LoVo (cell line): ENCODE results near the gene PPIG.
"Not testable (repeated sequence)": the region's sequence is repeated elsewhere in the genome, so short reads cannot be mapped to it uniquely, and the experiment has no call there.

ENCODE experiments used
- DNase-seq: peaks from one replicate; pipeline ENCODE4 v3.0.0-alpha.2; 2016; ENCODE audit warnings: low spot score

The PPIG gene

GRCh38 chr2:169584005-169584877, at the start of gene PPIG:
PPIG (plus strand) TSS chr2:169584351; CDS start chr2:169604042, 19,691 bp downstream.
- peak; percentile 91 for DNase-seq

GRCh38 chr2:169539460-169539859, 44.7 kb upstream of the PPIG start:
- not testable (repeated sequence) for DNase-seq

GRCh38 chr2:169540146-169540545, 44.0 kb upstream of the PPIG start:
- no peak for DNase-seq

- DNase-seq = no peak
These were observed 41.7 kb upstream of the PPIG start for GRCh38 chr2:169542433-169542832.

GRCh38 chr2:169546756-169547155, 37.4 kb upstream of the PPIG start:
- DNase-seq = no peak

GRCh38 chr2:169561364-169561763, 22.8 kb upstream of the PPIG start:
- DNase-seq = no peak

GRCh38 chr2:169562084-169562483, 22.1 kb upstream of the PPIG start:
- not testable (repeated sequence) for DNase-seq

- DNase-seq = no peak
These were observed 21.6 kb upstream of the PPIG start for GRCh38 chr2:169562519-169562918.

- no peak for DNase-seq
These were observed 18.5 kb upstream of the PPIG start for GRCh38 chr2:169565686-169566085.

GRCh38 chr2:169569948-169570347, 14.2 kb upstream of the PPIG start:
- no peak for DNase-seq

GRCh38 chr2:169570752-169571151, 13.4 kb upstream of the PPIG start:
- DNase-seq = not testable (repeated sequence)

- no peak for DNase-seq
These were observed 12.6 kb upstream of the PPIG start for GRCh38 chr2:169571571-169571970.

GRCh38 chr2:169572189-169572588, 12.0 kb upstream of the PPIG start:
- no peak for DNase-seq

GRCh38 chr2:169572821-169573159, 11.4 kb upstream of the PPIG start:
- DNase-seq = no peak

GRCh38 chr2:169573160-169573973, 10.8 kb upstream of the PPIG start, which contains the start of gene FASTKD1:
FASTKD1 (minus strand) TSS chr2:169573865; CDS start chr2:169572029, 1,836 bp downstream.
- DNase-seq = peak; percentile 92

GRCh38 chr2:169573974-169574299, 10.2 kb upstream of the PPIG start:
- DNase-seq = no peak

GRCh38 chr2:169574539-169574938, 9.6 kb upstream of the PPIG start:
- DNase-seq = not testable (repeated sequence)

- not testable (repeated sequence) for DNase-seq
These were observed 8.9 kb upstream of the PPIG start for GRCh38 chr2:169575264-169575663.

GRCh38 chr2:169579044-169579443, 5.1 kb upstream of the PPIG start:
- no peak for DNase-seq

GRCh38 chr2:169582552-169583266, 1.4 kb upstream of the PPIG start:
- not testable (repeated sequence) for DNase-seq

GRCh38 chr2:169583518-169583917, 633 bp upstream of the PPIG start:
- DNase-seq = no peak

- DNase-seq = no peak
These were observed 1.5 kb downstream of the PPIG start for GRCh38 chr2:169585673-169586072.
